Cardiac muscle cell (in vitro differentiated cells and primary cell): ENCODE data around the gene C17orf113. TPM values are rescaled to one million over a fixed set of nuclear protein-coding genes. Genes with fewer than 3 reads are reported as not detected.
A peak's percentile ranks its signal among the peaks of the same experiment; 100 is the strongest.

Experiments used
- DNase-seq, 2 donors: peaks; one replicate each; pipeline versions ENCODE4 v3.0.0 to v3.0.0-alpha.2; 2010 to 2017; ENCODE audit warnings: low read depth in 1 of 2, low spot score in 1 of 2
- H3K27ac ChIP-seq: fragments of 200-600 bp; sonication (generic); 2 replicates; pipeline ENCODE4 v1.5.1; 2016
- H3K27me3 ChIP-seq: fragments of 200-600 bp; sonication (generic); 2 replicates; pipeline ENCODE4 v1.6.0; 2016; ENCODE audit warnings: control low read depth
- H3K36me3 ChIP-seq: fragments of 200-600 bp; sonication (generic); 2 replicates; pipeline ENCODE4 v1.5.1; 2016; ENCODE audit warnings: control low read depth
- H3K4me1 ChIP-seq: fragments of 200-600 bp; sonication (generic); 2 replicates; pipeline ENCODE4 v1.8.1; 2017; ENCODE audit warnings: low read depth, mild to moderate bottlenecking, mixed run types
- H3K4me3 ChIP-seq: fragments of 200-600 bp; sonication (generic); 2 replicates; pipeline ENCODE4 v1.5.1; 2016; ENCODE audit warnings: mild to moderate bottlenecking
- H3K9me3 ChIP-seq: fragments of 200-600 bp; sonication (generic); 2 replicates; pipeline ENCODE4 v1.5.1; 2017; ENCODE audit warnings: low read depth, mild to moderate bottlenecking, control low read depth
- CTCF ChIP-seq: IDR thresholded peaks from 2 replicates; pipeline ENCODE4 v1.5.1; 2012; ENCODE audit warnings: low read depth, mild to moderate bottlenecking, low read length
- polyA plus RNA-seq: library from polyadenylated mRNA; unstranded; fragments of >200 nt; fragmentation: Nextera tagmentation; extraction: Ambion mirVana; gene quantifications from 2 replicates; pipeline ENCODE4 v1.2.1, GENCODE V29; 2016
- total RNA-seq: library from RNA; depleted of rRNA; stranded (reverse); fragments of >200 nt; gene quantifications from 2 replicates; pipeline ENCODE4 v1.2.3, GENCODE V29; 2016

Gene C17orf113
- total and polyA plus RNA-seq, 2 experiments from 2014 or later = 4.7 to 7.6 TPM

- DNase-seq = no peak
- TF ChIP-seq CTCF = no peak
Observed at GRCh38 chr17:42047343-42047742, 3.1 kb downstream of the C17orf113 start.

GRCh38 chr17:42045719-42046118 is 4.7 kb downstream of the C17orf113 start:
- DNase-seq = no peak

More at GRCh38 chr17:42047343-42047742, 3.1 kb downstream of the C17orf113 start:
- no peak overlapping the region for H3K27ac ChIP-seq
- H3K9me3 ChIP-seq = no peaks in the 10 kb centered on the region
- peaks cover 10% of the 10 kb centered on the region for H3K4me1 ChIP-seq
- H3K27me3 ChIP-seq = no peaks in the 10 kb centered on the region
- no peak overlapping the region for H3K4me3 ChIP-seq
- H3K36me3 ChIP-seq = no peaks in the 10 kb centered on the region

GRCh38 chr17:42042598-42043319 is 7.6 kb downstream of the C17orf113 start:
- H3K36me3 ChIP-seq = no peaks in the 10 kb centered on the region
- H3K27me3 ChIP-seq = no peaks in the 10 kb centered on the region
- no peak for TF ChIP-seq CTCF
- DNase-seq = no peak
- H3K27ac ChIP-seq = no peak overlapping the region
- H3K9me3 ChIP-seq = no peaks in the 10 kb centered on the region
- H3K4me3 ChIP-seq = no peak overlapping the region
- H3K4me1 ChIP-seq = peaks cover 7% of the 10 kb centered on the region

More at GRCh38 chr17:42045719-42046118, 4.7 kb downstream of the C17orf113 start:
- H3K36me3 ChIP-seq = no peaks in the 10 kb centered on the region
- no peaks in the 10 kb centered on the region for H3K9me3 ChIP-seq
- H3K27ac ChIP-seq = peak overlapping the region; percentile 36
- no peak overlapping the region for H3K4me3 ChIP-seq
- no peak for TF ChIP-seq CTCF
- H3K27me3 ChIP-seq = no peaks in the 10 kb centered on the region
- peaks cover 10% of the 10 kb centered on the region for H3K4me1 ChIP-seq

GRCh38 chr17:42041619-42042018 is 8.8 kb downstream of the C17orf113 start:
- H3K9me3 ChIP-seq = no peaks in the 10 kb centered on the region
- TF ChIP-seq CTCF = no peak
- DNase-seq = no peak
- H3K27ac ChIP-seq = no peak overlapping the region
- no peaks in the 10 kb centered on the region for H3K36me3 ChIP-seq
- no peak overlapping the region for H3K4me3 ChIP-seq
- no peaks in the 10 kb centered on the region for H3K27me3 ChIP-seq
- peaks cover 19% of the 10 kb centered on the region for H3K4me1 ChIP-seq

- DNase-seq = no peak
- peaks cover 21% of the 10 kb centered on the region for H3K4me1 ChIP-seq
- H3K27me3 ChIP-seq = no peaks in the 10 kb centered on the region
- no peaks in the 10 kb centered on the region for H3K36me3 ChIP-seq
- H3K9me3 ChIP-seq = no peaks in the 10 kb centered on the region
- TF ChIP-seq CTCF = no peak
- H3K4me3 ChIP-seq = no peak overlapping the region
- H3K27ac ChIP-seq = no peak overlapping the region
Observed at GRCh38 chr17:42040818-42041217, 9.6 kb downstream of the C17orf113 start.
